ENCODE measurements around the gene NTHL1. TPM values are rescaled to one million over a fixed set of nuclear protein-coding genes. Genes with fewer than 3 reads are reported as not detected.

The NTHL1 gene
- total RNA-seq, 1 donor from 2014 or later = 12.6 TPM

- H3K36me3 Mint-ChIP-seq (ENCODE audit: low read depth) = peaks cover 5% of the 10 kb centered on the region
- H3K4me3 Mint-ChIP-seq (ENCODE audit: unreplicated experiment) = no peak overlapping the region
- DNase-seq (ENCODE audit: low spot score) = no peak
- H3K4me1 Mint-ChIP-seq (ENCODE audit: low read depth) = no peaks in the 10 kb centered on the region
- no peak for TF ChIP-seq CTCF (IDR thresholded peaks at IDR 0.05)
- no peaks in the 10 kb centered on the region for H3K9me3 Mint-ChIP-seq (ENCODE audit: low read depth)
- H3K27me3 Mint-ChIP-seq (ENCODE audit: low read depth) = no peaks in the 10 kb centered on the region
- no peak overlapping the region for H3K27ac Mint-ChIP-seq (ENCODE audit: unreplicated experiment)
These were observed 39.4 kb upstream of the NTHL1 start for GRCh38 chr16:2086812-2087747.

GRCh38 chr16:2086106-2086742, 38.6 kb upstream of the NTHL1 start:
- Mint-ChIP-seq H3K4me1 (ENCODE audit: low read depth) (no peaks in the 10 kb centered on the region), H3K4me3 (ENCODE audit: unreplicated experiment) (no peak overlapping the region), H3K36me3 (ENCODE audit: low read depth) (peaks cover 5% of the 10 kb centered on the region), H3K27me3 (ENCODE audit: low read depth) (no peaks in the 10 kb centered on the region), H3K27ac (ENCODE audit: unreplicated experiment) (no peak overlapping the region), H3K9me3 (ENCODE audit: low read depth) (no peaks in the 10 kb centered on the region)
- no peak for TF ChIP-seq CTCF (IDR thresholded peaks at IDR 0.05)
- no peak for DNase-seq (ENCODE audit: low spot score)

GRCh38 chr16:2085669-2086068, 38.0 kb upstream of the NTHL1 start:
- Mint-ChIP-seq H3K27me3 (ENCODE audit: low read depth) (no peaks in the 10 kb centered on the region), H3K27ac (ENCODE audit: unreplicated experiment) (peak overlapping the region; percentile 22), H3K9me3 (ENCODE audit: low read depth) (no peaks in the 10 kb centered on the region), H3K4me3 (ENCODE audit: unreplicated experiment) (no peak overlapping the region), H3K36me3 (ENCODE audit: low read depth) (peaks cover 5% of the 10 kb centered on the region), H3K4me1 (ENCODE audit: low read depth) (no peaks in the 10 kb centered on the region)
- DNase-seq (ENCODE audit: low spot score) = no peak
- TF ChIP-seq CTCF (IDR thresholded peaks at IDR 0.05) = no peak

- no peak for TF ChIP-seq CTCF (IDR thresholded peaks at IDR 0.05)
- H3K4me3 Mint-ChIP-seq (ENCODE audit: unreplicated experiment) = no peak overlapping the region
- no peaks in the 10 kb centered on the region for H3K9me3 Mint-ChIP-seq (ENCODE audit: low read depth)
- peak overlapping the region; percentile 22 for H3K27ac Mint-ChIP-seq (ENCODE audit: unreplicated experiment)
- H3K36me3 Mint-ChIP-seq (ENCODE audit: low read depth) = peaks cover 5% of the 10 kb centered on the region
- DNase-seq (ENCODE audit: low spot score) = no peak
- H3K27me3 Mint-ChIP-seq (ENCODE audit: low read depth) = no peaks in the 10 kb centered on the region
- no peaks in the 10 kb centered on the region for H3K4me1 Mint-ChIP-seq (ENCODE audit: low read depth)
These were observed 37.4 kb upstream of the NTHL1 start for GRCh38 chr16:2084895-2085625.

Data from chondrocyte (in vitro differentiated cells).